Fibroblast of the aortic adventitia (primary cell): ENCODE results near the gene PRKAB1. TPM values are rescaled to one million over a fixed set of nuclear protein-coding genes. Genes with fewer than 3 reads are reported as not detected.

Experiments used
- DNase-seq: peaks from one replicate; pipeline ENCODE4 v3.0.0-alpha.2; 2010; ENCODE audit warnings: low read depth
- H3K4me3 ChIP-seq: 2 replicates; pipeline ENCODE4 v1.5.1; 2011; ENCODE audit warnings: low read depth, mild to moderate bottlenecking, control low read depth, low read length, moderate library complexity
- total RNA-seq: library from RNA; depleted of rRNA; stranded (reverse); fragments of >200 nt; gene quantifications from 2 replicates; pipeline ENCODE4 v1.2.3, GENCODE V29; 2012; ENCODE audit warnings: low replicate concordance
- TF ChIP-seq, protein P1 (sequence below): IDR thresholded peaks from 2 replicates; pipeline ENCODE4 v1.5.1; 2011; ENCODE audit warnings: mild to moderate bottlenecking, low read length, control low read depth, inconsistent platforms; ENCODE audit not compliant: insufficient read depth

PRKAB1 gene
- total RNA-seq, 1 donor: 19.9 TPM

- H3K4me3 ChIP-seq: no peak overlapping the region
- no peak for DNase-seq
- TF ChIP-seq, protein P1, sequence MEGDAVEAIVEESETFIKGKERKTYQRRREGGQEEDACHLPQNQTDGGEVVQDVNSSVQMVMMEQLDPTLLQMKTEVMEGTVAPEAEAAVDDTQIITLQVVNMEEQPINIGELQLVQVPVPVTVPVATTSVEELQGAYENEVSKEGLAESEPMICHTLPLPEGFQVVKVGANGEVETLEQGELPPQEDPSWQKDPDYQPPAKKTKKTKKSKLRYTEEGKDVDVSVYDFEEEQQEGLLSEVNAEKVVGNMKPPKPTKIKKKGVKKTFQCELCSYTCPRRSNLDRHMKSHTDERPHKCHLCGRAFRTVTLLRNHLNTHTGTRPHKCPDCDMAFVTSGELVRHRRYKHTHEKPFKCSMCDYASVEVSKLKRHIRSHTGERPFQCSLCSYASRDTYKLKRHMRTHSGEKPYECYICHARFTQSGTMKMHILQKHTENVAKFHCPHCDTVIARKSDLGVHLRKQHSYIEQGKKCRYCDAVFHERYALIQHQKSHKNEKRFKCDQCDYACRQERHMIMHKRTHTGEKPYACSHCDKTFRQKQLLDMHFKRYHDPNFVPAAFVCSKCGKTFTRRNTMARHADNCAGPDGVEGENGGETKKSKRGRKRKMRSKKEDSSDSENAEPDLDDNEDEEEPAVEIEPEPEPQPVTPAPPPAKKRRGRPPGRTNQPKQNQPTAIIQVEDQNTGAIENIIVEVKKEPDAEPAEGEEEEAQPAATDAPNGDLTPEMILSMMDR: no peak
Measured at GRCh38 chr12:119718141-119718540, 50.2 kb downstream of the PRKAB1 start.

GRCh38 chr12:119720349-119720748 lies 52.4 kb downstream of the PRKAB1 start:
- DNase-seq: no peak
- no peak overlapping the region for H3K4me3 ChIP-seq
- TF ChIP-seq, protein P1: no peak

- no peak for DNase-seq
- H3K4me3 ChIP-seq: no peak overlapping the region
- TF ChIP-seq, protein P1: no peak
Measured at GRCh38 chr12:119721306-119721705, 53.4 kb downstream of the PRKAB1 start.

DNA sequence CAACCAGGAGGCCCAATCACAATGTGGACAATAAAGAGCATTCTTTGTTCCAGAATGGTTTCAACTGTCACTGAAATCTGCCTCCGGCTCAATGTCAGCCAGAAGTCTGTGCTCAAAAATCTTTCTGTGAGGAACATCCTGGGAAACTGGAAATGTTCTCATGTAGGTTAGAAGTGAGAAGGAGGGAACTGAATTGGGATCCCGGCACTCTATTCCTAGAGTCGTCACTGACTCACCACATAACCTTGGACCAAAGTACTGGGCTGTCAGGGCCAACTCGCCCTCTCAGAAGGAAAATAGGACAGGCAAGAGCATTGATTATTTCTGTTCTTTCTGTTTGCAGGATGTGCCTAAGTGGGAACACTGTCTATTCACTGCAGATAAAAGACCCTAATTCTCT lies 57.6 kb downstream of the PRKAB1 start:
- no peak overlapping the region for H3K4me3 ChIP-seq
- TF ChIP-seq, protein P1: no peak
- no peak for DNase-seq

GRCh38 chr12:119727600-119728443 lies 59.9 kb downstream of the PRKAB1 start:
- H3K4me3 ChIP-seq: no peak overlapping the region
- peak; percentile 9 for DNase-seq
- TF ChIP-seq, protein P1: no peak

DNA sequence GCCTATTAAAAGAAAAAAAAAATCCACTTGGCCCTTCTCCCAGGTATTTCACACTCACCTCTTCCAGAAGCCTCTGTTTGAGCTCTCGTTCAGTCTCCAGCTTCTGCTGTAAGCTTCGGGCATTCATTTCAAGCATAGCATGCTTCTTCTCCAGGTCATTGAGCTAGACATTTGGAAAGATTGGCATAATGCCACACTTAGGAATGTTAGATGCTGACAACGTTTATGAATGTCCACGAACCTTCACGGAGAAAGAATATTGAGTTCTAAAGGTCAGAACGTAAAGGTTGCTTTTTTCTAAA lies 60.5 kb downstream of the PRKAB1 start:
- no peak overlapping the region for H3K4me3 ChIP-seq
- TF ChIP-seq, protein P1: no peak
- DNase-seq: peak; percentile 13

DNA sequence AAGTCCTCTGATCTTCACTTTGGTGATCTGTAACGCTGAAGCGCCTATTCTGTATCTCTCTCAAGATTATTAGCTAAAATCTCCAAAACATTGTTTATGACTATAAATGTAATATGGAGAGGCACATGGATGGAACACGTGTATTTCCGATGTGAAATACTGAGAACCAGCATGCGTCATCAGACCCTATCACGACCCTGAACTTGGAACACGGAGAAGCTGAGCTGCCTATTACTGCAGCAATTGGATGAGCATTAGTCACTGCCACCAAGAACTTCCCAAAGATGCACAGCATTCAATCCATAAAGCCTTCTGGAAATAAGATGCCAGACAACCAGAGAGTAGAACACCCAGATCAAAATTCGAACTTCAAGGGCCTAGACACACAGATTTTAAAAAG lies 61.9 kb downstream of the PRKAB1 start:
- no peak for DNase-seq
- H3K4me3 ChIP-seq: no peak overlapping the region
- TF ChIP-seq, protein P1: no peak
